Measurements from ENCODE around the gene MLLT11.

The MLLT11 gene

DNA sequence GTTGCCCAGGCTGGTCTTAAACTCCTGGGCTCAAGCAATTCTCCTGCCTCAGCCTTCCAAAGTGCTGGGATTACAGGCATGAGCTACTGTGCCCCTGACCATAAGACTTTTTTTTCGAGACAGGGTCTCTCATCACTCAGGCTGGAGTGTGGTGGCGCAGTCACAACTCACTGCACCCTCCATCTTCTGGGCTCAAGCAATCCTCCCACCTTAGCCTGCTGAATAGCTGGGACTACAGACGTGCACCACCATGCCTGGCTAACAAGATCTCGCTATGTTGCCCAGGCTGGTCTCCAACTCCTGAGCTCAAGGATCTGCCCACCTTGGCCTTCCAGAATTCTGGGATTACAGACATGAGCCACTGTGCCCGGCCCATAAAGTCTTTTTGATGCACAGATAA, 10.7 kb upstream of the MLLT11 start:
- H3K4me1 ChIP-seq (ENCODE audit: insufficient read depth, low read length, poor library complexity, severe bottlenecking), result peaks cover 13% of the 10 kb centered on the region
- H3K4me3 ChIP-seq (ENCODE audit: low read length, poor library complexity, severe bottlenecking), result no peak overlapping the region
- H3K27me3 ChIP-seq (ENCODE audit: insufficient read depth, low read length, poor library complexity, severe bottlenecking), result no peaks in the 10 kb centered on the region
- peaks cover 3% of the 10 kb centered on the region; the same call in 1 of the 2 replicates for H3F3A ChIP-seq (ENCODE audit: low read depth)
- H2AFZ ChIP-seq (ENCODE audit: low read length), result no peak overlapping the region
- peaks cover 24% of the 10 kb centered on the region; the same call in 1 of the 2 replicates for H3K36me3 ChIP-seq (ENCODE audit: insufficient read depth, low read length)
- 0 out of 2 replicates have a peak, but pooled peaks cover 8% of the 10 kb centered on the region for H3K79me2 ChIP-seq (ENCODE audit: insufficient read depth, low read length)
- H3K9me3 ChIP-seq (ENCODE audit: insufficient read depth, low read depth, low read length), result no peaks in the 10 kb centered on the region
- no peak overlapping the region for H3K4me2 ChIP-seq (ENCODE audit: low read depth, low read length, poor library complexity, severe bottlenecking)
- H3K9me2 ChIP-seq (replicated peaks; ENCODE audit: low read depth, low read length), result no peaks in the 10 kb centered on the region
- TF ChIP-seq, protein P1, sequence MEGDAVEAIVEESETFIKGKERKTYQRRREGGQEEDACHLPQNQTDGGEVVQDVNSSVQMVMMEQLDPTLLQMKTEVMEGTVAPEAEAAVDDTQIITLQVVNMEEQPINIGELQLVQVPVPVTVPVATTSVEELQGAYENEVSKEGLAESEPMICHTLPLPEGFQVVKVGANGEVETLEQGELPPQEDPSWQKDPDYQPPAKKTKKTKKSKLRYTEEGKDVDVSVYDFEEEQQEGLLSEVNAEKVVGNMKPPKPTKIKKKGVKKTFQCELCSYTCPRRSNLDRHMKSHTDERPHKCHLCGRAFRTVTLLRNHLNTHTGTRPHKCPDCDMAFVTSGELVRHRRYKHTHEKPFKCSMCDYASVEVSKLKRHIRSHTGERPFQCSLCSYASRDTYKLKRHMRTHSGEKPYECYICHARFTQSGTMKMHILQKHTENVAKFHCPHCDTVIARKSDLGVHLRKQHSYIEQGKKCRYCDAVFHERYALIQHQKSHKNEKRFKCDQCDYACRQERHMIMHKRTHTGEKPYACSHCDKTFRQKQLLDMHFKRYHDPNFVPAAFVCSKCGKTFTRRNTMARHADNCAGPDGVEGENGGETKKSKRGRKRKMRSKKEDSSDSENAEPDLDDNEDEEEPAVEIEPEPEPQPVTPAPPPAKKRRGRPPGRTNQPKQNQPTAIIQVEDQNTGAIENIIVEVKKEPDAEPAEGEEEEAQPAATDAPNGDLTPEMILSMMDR (conservative IDR thresholded peaks at IDR 0.05; ENCODE audit: low read length), result no peak
- no peak for TF ChIP-seq EZH2phosphoT487 (IDR thresholded peaks at IDR 0.05; ENCODE audit: borderline replicate concordance)
- H3K9ac ChIP-seq (ENCODE audit: low read depth, low read length, poor library complexity, severe bottlenecking), result no peak overlapping the region
- peaks cover 1% of the 10 kb centered on the region for H4K20me1 ChIP-seq (ENCODE audit: insufficient read depth, low read length, poor library complexity, severe bottlenecking)

DNA sequence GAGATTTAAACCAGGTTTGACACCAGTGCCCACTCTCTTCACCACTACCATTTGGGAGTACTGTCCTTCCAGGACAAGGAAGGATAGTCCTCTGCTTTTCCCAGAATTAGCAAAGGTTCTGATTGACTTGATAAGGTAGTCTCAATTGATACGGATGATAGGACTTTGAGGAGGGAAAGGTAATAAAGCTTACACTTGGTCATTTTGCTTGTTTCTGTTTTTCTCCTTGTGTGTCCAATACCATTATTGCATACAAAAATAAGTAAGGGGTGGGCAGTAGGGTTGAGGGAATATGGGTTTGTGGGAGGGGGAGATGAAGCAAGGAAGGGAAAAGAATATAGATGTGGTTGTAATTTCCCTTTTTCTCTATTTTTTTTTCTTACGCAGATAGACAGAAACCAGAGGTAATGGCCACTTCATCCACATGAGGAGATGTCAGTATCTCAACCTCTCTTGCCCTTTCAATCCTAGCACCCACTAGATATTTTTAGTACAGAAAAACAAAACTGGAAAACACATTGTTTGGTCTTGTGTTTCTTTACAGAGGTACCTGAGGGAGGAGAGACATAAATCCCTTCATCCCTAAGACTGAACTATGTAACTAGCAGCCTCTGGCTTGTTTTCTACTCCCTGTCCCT, 10.0 kb upstream of the MLLT11 start:
- H3F3A ChIP-seq (ENCODE audit: low read depth), result peaks cover 3% of the 10 kb centered on the region; the same call in 1 of the 2 replicates
- no peak overlapping the region for H2AFZ ChIP-seq (ENCODE audit: low read length)
- H3K36me3 ChIP-seq (ENCODE audit: insufficient read depth, low read length), result peaks cover 31% of the 10 kb centered on the region; the same call in 1 of the 2 replicates
- no peaks in the 10 kb centered on the region for H3K9me2 ChIP-seq (replicated peaks; ENCODE audit: low read depth, low read length)
- H3K27me3 ChIP-seq (ENCODE audit: insufficient read depth, low read length, poor library complexity, severe bottlenecking), result no peaks in the 10 kb centered on the region
- no peak overlapping the region for H3K4me3 ChIP-seq (ENCODE audit: low read length, poor library complexity, severe bottlenecking)
- no peaks in the 10 kb centered on the region for H3K9me3 ChIP-seq (ENCODE audit: insufficient read depth, low read depth, low read length)
- TF ChIP-seq, protein P1 (conservative IDR thresholded peaks at IDR 0.05; ENCODE audit: low read length), result no peak
- no peak for TF ChIP-seq EZH2phosphoT487 (IDR thresholded peaks at IDR 0.05; ENCODE audit: borderline replicate concordance)
- H3K9ac ChIP-seq (ENCODE audit: low read depth, low read length, poor library complexity, severe bottlenecking), result no peak overlapping the region
- H3K79me2 ChIP-seq (ENCODE audit: insufficient read depth, low read length), result peaks cover 15% of the 10 kb centered on the region; the same call in 1 of the 2 replicates
- peaks cover 8% of the 10 kb centered on the region for H4K20me1 ChIP-seq (ENCODE audit: insufficient read depth, low read length, poor library complexity, severe bottlenecking)
- H3K4me1 ChIP-seq (ENCODE audit: insufficient read depth, low read length, poor library complexity, severe bottlenecking), result peaks cover 13% of the 10 kb centered on the region
- H3K4me2 ChIP-seq (ENCODE audit: low read depth, low read length, poor library complexity, severe bottlenecking), result no peak overlapping the region

DNA sequence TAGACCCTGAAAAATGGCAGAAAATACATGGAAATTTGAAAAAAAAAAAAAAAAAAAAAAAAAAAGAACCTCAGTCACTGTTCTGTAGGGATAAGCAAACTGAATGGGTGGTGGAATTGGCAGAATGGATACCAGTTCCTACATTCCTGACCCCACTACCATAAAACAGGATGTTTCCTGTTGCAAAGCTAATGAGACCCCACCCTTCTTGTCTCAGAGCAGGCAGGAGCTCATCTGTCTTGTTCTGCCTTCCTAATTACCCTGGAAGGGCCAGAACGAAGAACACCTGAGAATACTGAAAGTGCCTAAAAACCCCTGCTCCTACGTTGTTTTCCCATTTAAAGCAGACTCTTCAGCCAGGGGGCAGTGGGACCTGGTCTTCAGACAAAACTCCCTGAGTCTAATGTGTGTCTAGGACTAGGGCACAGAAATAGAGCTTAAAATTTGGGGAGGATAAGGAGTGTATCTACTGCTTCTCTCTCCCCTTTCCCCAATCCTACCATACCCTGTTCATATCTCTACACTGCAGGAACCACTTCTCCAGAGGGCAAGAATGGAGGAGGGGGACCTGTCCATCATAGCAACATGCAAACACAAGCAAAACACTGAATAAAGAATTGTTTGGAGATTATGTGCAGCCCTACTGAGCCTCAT, 8.7 kb upstream of the MLLT11 start:
- Histone ChIP-seq H3K36me3 (ENCODE audit: insufficient read depth, low read length) (peaks cover 37% of the 10 kb centered on the region; the same call in 1 of the 2 replicates), H2AFZ (ENCODE audit: low read length) (no peak overlapping the region), H3F3A (ENCODE audit: low read depth) (peaks cover 3% of the 10 kb centered on the region; the same call in 1 of the 2 replicates), H3K9ac (ENCODE audit: low read depth, low read length, poor library complexity, severe bottlenecking) (no peak overlapping the region), H3K4me3 (ENCODE audit: low read length, poor library complexity, severe bottlenecking) (no peak overlapping the region), H3K4me2 (ENCODE audit: low read depth, low read length, poor library complexity, severe bottlenecking) (no peak overlapping the region), H3K27me3 (ENCODE audit: insufficient read depth, low read length, poor library complexity, severe bottlenecking) (no peaks in the 10 kb centered on the region), H3K4me1 (ENCODE audit: insufficient read depth, low read length, poor library complexity, severe bottlenecking) (peaks cover 26% of the 10 kb centered on the region), H3K9me2 (replicated peaks; ENCODE audit: low read depth, low read length) (no peaks in the 10 kb centered on the region), H3K9me3 (ENCODE audit: insufficient read depth, low read depth, low read length) (no peaks in the 10 kb centered on the region), H4K20me1 (ENCODE audit: insufficient read depth, low read length, poor library complexity, severe bottlenecking) (peaks cover 21% of the 10 kb centered on the region), H3K79me2 (ENCODE audit: insufficient read depth, low read length) (peaks cover 28% of the 10 kb centered on the region)
- TF ChIP-seq, protein P1 (conservative IDR thresholded peaks at IDR 0.05; ENCODE audit: low read length), result no peak
- no peak for TF ChIP-seq EZH2phosphoT487 (IDR thresholded peaks at IDR 0.05; ENCODE audit: borderline replicate concordance)
